Measurements from ENCODE around the gene EPS15. TPM values are rescaled to one million over a fixed set of nuclear protein-coding genes. Genes with fewer than 3 reads are reported as not detected.

The EPS15 gene
- total RNA-seq, 1 experiment from 2014 or later: 37.1 TPM

- Mint-ChIP-seq H3K27me3 (ENCODE audit: low read depth) (no peaks in the 10 kb centered on the region), H3K4me1 (peaks cover 3% of the 10 kb centered on the region), H3K9me3 (peaks cover 11% of the 10 kb centered on the region), H3K36me3 (peaks cover 6% of the 10 kb centered on the region), H3K27ac (no peak overlapping the region), H3K4me3 (no peak overlapping the region)
- no peak for ATAC-seq
- no peak for TF ChIP-seq ZNF396 (CRISPR knock-in tag; IDR thresholded peaks at IDR 0.05; ENCODE audit: borderline replicate concordance)
- TF ChIP-seq ZNF263 (CRISPR knock-in tag; IDR thresholded peaks at IDR 0.05; ENCODE audit: low read depth): no peak
- TF ChIP-seq EMX1 (CRISPR knock-in tag; IDR thresholded peaks at IDR 0.05): no peak
- no peak for TF ChIP-seq ZBTB21 (CRISPR knock-in tag; IDR thresholded peaks at IDR 0.05; ENCODE audit: borderline replicate concordance)
- TF ChIP-seq GABPB1 (CRISPR knock-in tag; IDR thresholded peaks at IDR 0.05): no peak
- no peak for TF ChIP-seq OVOL2 (CRISPR knock-in tag; IDR thresholded peaks at IDR 0.05; ENCODE audit: borderline replicate concordance)
- no peak for TF ChIP-seq JUN (CRISPR knock-in tag; IDR thresholded peaks at IDR 0.05)
- TF ChIP-seq NFATC4 (CRISPR knock-in tag; IDR thresholded peaks at IDR 0.05): no peak
- TF ChIP-seq ZNF671 (CRISPR knock-in tag; IDR thresholded peaks at IDR 0.05): no peak
- no peak for TF ChIP-seq SMAD4 (CRISPR knock-in tag; IDR thresholded peaks at IDR 0.05)
- TF ChIP-seq JAZF1 (CRISPR knock-in tag; IDR thresholded peaks at IDR 0.05): no peak
- no peak for TF ChIP-seq GRHL2 (CRISPR knock-in tag; IDR thresholded peaks at IDR 0.05; ENCODE audit: insufficient replicate concordance, severe bottlenecking)
- TF ChIP-seq NR3C1 (CRISPR knock-in tag; conservative IDR thresholded peaks at IDR 0.05; ENCODE audit: low read depth): no peak
- TF ChIP-seq, protein P1, sequence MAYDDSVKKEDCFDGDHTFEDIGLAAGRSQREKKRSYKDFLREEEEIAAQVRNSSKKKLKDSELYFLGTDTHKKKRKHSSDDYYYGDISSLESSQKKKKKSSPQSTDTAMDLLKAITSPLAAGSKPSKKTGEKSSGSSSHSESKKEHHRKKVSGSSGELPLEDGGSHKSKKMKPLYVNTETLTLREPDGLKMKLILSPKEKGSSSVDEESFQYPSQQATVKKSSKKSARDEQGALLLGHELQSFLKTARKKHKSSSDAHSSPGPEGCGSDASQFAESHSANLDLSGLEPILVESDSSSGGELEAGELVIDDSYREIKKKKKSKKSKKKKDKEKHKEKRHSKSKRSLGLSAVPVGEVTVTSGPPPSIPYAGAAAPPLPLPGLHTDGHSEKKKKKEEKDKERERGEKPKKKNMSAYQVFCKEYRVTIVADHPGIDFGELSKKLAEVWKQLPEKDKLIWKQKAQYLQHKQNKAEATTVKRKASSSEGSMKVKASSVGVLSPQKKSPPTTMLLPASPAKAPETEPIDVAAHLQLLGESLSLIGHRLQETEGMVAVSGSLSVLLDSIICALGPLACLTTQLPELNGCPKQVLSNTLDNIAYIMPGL (CRISPR knock-in tag; IDR thresholded peaks at IDR 0.05): no peak
- TF ChIP-seq NFYB (CRISPR knock-in tag; conservative IDR thresholded peaks at IDR 0.05; ENCODE audit: low read depth): no peak
- no peak for TF ChIP-seq TCF7 (CRISPR knock-in tag; IDR thresholded peaks at IDR 0.05; ENCODE audit: low read depth)
- no peak for TF ChIP-seq CREM (CRISPR knock-in tag; IDR thresholded peaks at IDR 0.05)
- ChIA-PET CTCF (no interaction called here), POLR2A (no interaction called here)
- no peak for DNase-seq (ENCODE audit: low spot score)
These were observed 24.8 kb downstream of the EPS15 start for GRCh38 chr1:51494138-51494830.

DNA sequence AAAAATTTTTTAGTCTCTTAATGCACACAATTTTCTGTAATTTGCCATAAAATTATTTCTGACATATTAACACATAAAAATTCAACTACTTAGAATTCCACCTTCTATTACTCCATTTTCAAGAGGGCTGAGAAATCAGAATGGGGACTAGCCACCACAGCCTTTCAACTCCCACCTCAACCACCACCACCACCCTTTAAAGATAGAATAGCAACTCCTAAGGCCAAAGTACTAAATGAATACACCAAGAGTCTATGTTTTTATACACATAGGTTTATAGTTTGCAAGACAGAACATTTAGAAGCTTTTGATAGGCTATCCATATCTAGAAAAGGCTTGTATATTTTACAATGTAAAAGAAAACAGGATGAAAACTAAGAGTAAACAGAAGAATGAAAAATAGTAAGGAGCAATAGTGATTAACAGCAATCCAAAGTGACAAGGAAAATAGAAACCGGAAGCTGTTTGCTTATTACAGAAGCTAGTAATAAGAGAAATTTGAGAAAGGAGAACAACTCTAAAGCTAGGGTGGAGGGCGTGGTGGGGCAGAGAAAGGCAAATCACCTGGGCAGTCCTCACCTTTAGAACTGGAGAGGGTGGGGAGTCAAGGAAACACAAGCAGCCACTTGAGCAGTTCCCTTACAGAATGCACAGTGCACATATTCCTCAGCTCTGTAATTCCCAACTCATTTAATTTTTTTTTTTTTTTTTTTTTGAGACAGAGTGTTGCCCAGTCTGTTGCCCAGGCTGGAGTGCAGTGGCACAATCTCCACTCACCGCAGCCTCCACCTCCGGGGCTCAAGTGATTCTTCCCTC is 27.7 kb downstream of the EPS15 start:
- Mint-ChIP-seq H3K4me3 (no peak overlapping the region), H3K4me1 (peaks cover 2% of the 10 kb centered on the region; the same call in 1 of the 2 replicates), H3K9me3 (peaks cover 4% of the 10 kb centered on the region), H3K27me3 (ENCODE audit: low read depth) (no peaks in the 10 kb centered on the region), H3K27ac (no peak overlapping the region; the same call in 1 of the 2 replicates), H3K36me3 (no peaks in the 10 kb centered on the region; the same call in 1 of the 2 replicates)
- DNase-seq (ENCODE audit: low spot score) (no peak), ATAC-seq (no peak)
- TF ChIP-seq NR3C1 (CRISPR knock-in tag; conservative IDR thresholded peaks at IDR 0.05; ENCODE audit: low read depth) (no peak), OVOL2 (CRISPR knock-in tag; IDR thresholded peaks at IDR 0.05; ENCODE audit: borderline replicate concordance) (no peak), ZNF671 (CRISPR knock-in tag; IDR thresholded peaks at IDR 0.05) (no peak)
- ChIA-PET CTCF (no interaction called here), POLR2A (no interaction called here)

DNA sequence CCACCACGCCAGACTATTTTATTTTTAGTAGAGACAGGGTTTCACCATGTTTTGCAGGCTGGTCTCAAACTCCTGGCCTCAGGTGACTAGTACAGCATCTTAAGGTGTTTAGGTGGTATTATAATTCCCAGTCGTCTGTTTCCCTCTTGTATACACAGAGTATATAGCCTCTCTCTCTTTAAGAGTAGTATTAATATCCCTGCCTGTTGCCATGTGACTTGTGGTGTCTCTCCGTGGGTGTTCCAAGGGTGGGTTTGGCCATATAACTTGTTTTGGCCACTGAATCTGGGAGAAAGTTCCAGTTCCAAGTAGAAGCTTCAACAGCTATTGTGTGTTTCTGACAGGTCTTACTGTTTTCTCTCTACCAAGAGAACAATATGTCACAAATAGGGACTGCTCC is 29.6 kb downstream of the EPS15 start:
- POLR2A ChIA-PET: no interaction called here
- ATAC-seq (no peak), DNase-seq (ENCODE audit: low spot score) (no peak)
- CTCF ChIA-PET: interaction anchor here (0.7 kb wide), 1 partner anchor 24 kb away, joined by 3 read pairs; no protein-coding TSS in a partner anchor
- Mint-ChIP-seq H3K36me3 (no peaks in the 10 kb centered on the region; the same call in 1 of the 2 replicates), H3K4me1 (peaks cover 2% of the 10 kb centered on the region; the same call in 1 of the 2 replicates), H3K9me3 (peaks cover 4% of the 10 kb centered on the region), H3K27me3 (ENCODE audit: low read depth) (no peaks in the 10 kb centered on the region), H3K27ac (no peak overlapping the region), H3K4me3 (no peak overlapping the region)
- TF ChIP-seq ZNF416 (CRISPR knock-in tag; IDR thresholded peaks at IDR 0.05): no peak
- TF ChIP-seq NR1H2 (CRISPR knock-in tag; IDR thresholded peaks at IDR 0.05): no peak
- no peak for TF ChIP-seq NR2C2 (CRISPR knock-in tag; IDR thresholded peaks at IDR 0.05)
- no peak for TF ChIP-seq RORB (CRISPR knock-in tag; IDR thresholded peaks at IDR 0.05)
- TF ChIP-seq, protein P2, sequence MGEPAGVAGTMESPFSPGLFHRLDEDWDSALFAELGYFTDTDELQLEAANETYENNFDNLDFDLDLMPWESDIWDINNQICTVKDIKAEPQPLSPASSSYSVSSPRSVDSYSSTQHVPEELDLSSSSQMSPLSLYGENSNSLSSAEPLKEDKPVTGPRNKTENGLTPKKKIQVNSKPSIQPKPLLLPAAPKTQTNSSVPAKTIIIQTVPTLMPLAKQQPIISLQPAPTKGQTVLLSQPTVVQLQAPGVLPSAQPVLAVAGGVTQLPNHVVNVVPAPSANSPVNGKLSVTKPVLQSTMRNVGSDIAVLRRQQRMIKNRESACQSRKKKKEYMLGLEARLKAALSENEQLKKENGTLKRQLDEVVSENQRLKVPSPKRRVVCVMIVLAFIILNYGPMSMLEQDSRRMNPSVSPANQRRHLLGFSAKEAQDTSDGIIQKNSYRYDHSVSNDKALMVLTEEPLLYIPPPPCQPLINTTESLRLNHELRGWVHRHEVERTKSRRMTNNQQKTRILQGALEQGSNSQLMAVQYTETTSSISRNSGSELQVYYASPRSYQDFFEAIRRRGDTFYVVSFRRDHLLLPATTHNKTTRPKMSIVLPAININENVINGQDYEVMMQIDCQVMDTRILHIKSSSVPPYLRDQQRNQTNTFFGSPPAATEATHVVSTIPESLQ (CRISPR knock-in tag; IDR thresholded peaks at IDR 0.05): no peak
- no peak for TF ChIP-seq ZNF121 (CRISPR knock-in tag; IDR thresholded peaks at IDR 0.05)
- TF ChIP-seq TEAD1 (CRISPR knock-in tag; IDR thresholded peaks at IDR 0.05): no peak
- TF ChIP-seq, protein P3, sequence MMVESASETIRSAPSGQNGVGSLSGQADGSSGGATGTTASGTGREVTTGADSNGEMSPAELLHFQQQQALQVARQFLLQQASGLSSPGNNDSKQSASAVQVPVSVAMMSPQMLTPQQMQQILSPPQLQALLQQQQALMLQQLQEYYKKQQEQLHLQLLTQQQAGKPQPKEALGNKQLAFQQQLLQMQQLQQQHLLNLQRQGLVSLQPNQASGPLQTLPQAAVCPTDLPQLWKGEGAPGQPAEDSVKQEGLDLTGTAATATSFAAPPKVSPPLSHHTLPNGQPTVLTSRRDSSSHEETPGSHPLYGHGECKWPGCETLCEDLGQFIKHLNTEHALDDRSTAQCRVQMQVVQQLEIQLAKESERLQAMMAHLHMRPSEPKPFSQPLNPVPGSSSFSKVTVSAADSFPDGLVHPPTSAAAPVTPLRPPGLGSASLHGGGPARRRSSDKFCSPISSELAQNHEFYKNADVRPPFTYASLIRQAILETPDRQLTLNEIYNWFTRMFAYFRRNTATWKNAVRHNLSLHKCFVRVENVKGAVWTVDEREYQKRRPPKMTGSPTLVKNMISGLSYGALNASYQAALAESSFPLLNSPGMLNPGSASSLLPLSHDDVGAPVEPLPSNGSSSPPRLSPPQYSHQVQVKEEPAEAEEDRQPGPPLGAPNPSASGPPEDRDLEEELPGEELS (CRISPR knock-in tag; IDR thresholded peaks at IDR 0.05): no peak
- no peak for TF ChIP-seq ESRRA (CRISPR knock-in tag; IDR thresholded peaks at IDR 0.05; ENCODE audit: borderline replicate concordance)
- TF ChIP-seq ATF1 (CRISPR knock-in tag; IDR thresholded peaks at IDR 0.05): no peak
